Measurements from ENCODE around the gene ARHGAP22. TPM values are rescaled to one million over a fixed set of nuclear protein-coding genes. Genes with fewer than 3 reads are reported as not detected.

ARHGAP22 gene
- total RNA-seq, 1 donor from 2014 or later: 3.2 TPM

- H3K27ac ChIP-seq: no peak overlapping the region
- H3K36me3 ChIP-seq: no peaks in the 10 kb centered on the region
- H3K4me1 ChIP-seq: peaks cover under 1% of the 10 kb centered on the region
- H3K9me3 ChIP-seq: no peaks in the 10 kb centered on the region
- no peak for TF ChIP-seq CTCF (IDR thresholded peaks at IDR 0.05)
- no peak for TF ChIP-seq POLR2AphosphoS5 (IDR thresholded peaks at IDR 0.05; ENCODE audit: insufficient read depth in 1 of 2, low read depth in 1 of 2)
- no peak for TF ChIP-seq POLR2A (IDR thresholded peaks at IDR 0.05)
- H3K27me3 ChIP-seq: no peaks in the 10 kb centered on the region
- intact Hi-C loops (cut with DNase I): no loop called here
- no peak for DNase-seq (ENCODE audit: extremely low spot score in 2 of 2)
- no peak overlapping the region for H3K4me3 ChIP-seq
Observed at GRCh38 chr10:48470893-48471805, 133.7 kb downstream of the ARHGAP22 start.

GRCh38 chr10:48470115-48470892, 134.6 kb downstream of the ARHGAP22 start:
- Histone ChIP-seq H3K27me3 (no peaks in the 10 kb centered on the region), H3K27ac (no peak overlapping the region), H3K4me1 (peaks cover 9% of the 10 kb centered on the region), H3K4me3 (no peak overlapping the region), H3K9me3 (no peaks in the 10 kb centered on the region), H3K36me3 (no peaks in the 10 kb centered on the region)
- DNase-seq (ENCODE audit: extremely low spot score in 2 of 2): no peak
- TF ChIP-seq POLR2AphosphoS5 (IDR thresholded peaks at IDR 0.05; ENCODE audit: insufficient read depth in 1 of 2, low read depth in 1 of 2) (no peak), CTCF (IDR thresholded peaks at IDR 0.05) (no peak), POLR2A (IDR thresholded peaks at IDR 0.05) (no peak)
- intact Hi-C loops (cut with DNase I): no loop called here

GRCh38 chr10:48469516-48470020, 135.3 kb downstream of the ARHGAP22 start:
- Histone ChIP-seq H3K4me3 (no peak overlapping the region), H3K36me3 (no peaks in the 10 kb centered on the region), H3K9me3 (no peaks in the 10 kb centered on the region), H3K4me1 (peaks cover 12% of the 10 kb centered on the region), H3K27ac (no peak overlapping the region), H3K27me3 (no peaks in the 10 kb centered on the region)
- intact Hi-C loops (cut with DNase I): no loop called here
- no peak for TF ChIP-seq CTCF (IDR thresholded peaks at IDR 0.05)
- no peak for TF ChIP-seq POLR2A (IDR thresholded peaks at IDR 0.05)
- no peak for TF ChIP-seq POLR2AphosphoS5 (IDR thresholded peaks at IDR 0.05; ENCODE audit: insufficient read depth in 1 of 2, low read depth in 1 of 2)
- no peak for DNase-seq (ENCODE audit: extremely low spot score in 2 of 2)

- H3K36me3 ChIP-seq: no peaks in the 10 kb centered on the region
- H3K4me1 ChIP-seq: peaks cover 12% of the 10 kb centered on the region
- no peak overlapping the region for H3K27ac ChIP-seq
- H3K27me3 ChIP-seq: no peaks in the 10 kb centered on the region
- no peak for TF ChIP-seq POLR2AphosphoS5 (IDR thresholded peaks at IDR 0.05; ENCODE audit: insufficient read depth in 1 of 2, low read depth in 1 of 2)
- no peak for TF ChIP-seq CTCF (IDR thresholded peaks at IDR 0.05)
- no peak for TF ChIP-seq POLR2A (IDR thresholded peaks at IDR 0.05)
- no peak overlapping the region for H3K4me3 ChIP-seq
- intact Hi-C loops (cut with DNase I): no loop called here
- no peak for DNase-seq (ENCODE audit: extremely low spot score in 2 of 2)
- no peaks in the 10 kb centered on the region for H3K9me3 ChIP-seq
Observed at GRCh38 chr10:48468866-48469511, 135.9 kb downstream of the ARHGAP22 start.

Measured in vagina (tissue), 2 donors.